Activated CD4-positive, CD25-positive, alpha-beta regulatory T cell treated with anti-CD3 and anti-CD28 coated beads, Interleukin-2, amount 50 U/mL, for 24 hours (primary cell): Measurements from ENCODE around the gene DOC2B.
"Not testable (repeated sequence)": the region's sequence is repeated elsewhere in the genome, so short reads cannot be mapped to it uniquely, and the experiment has no call there.

Source experiments
- ATAC-seq, 2 donors: fragments of 150-1000 bp; cut with Tn5 transposase; one replicate each; pipeline ENCODE4 v1.10.0; 2021; ENCODE audit warnings: mild to moderate bottlenecking in 1 of 2, moderate library complexity in 1 of 2

Gene DOC2B

DNA sequence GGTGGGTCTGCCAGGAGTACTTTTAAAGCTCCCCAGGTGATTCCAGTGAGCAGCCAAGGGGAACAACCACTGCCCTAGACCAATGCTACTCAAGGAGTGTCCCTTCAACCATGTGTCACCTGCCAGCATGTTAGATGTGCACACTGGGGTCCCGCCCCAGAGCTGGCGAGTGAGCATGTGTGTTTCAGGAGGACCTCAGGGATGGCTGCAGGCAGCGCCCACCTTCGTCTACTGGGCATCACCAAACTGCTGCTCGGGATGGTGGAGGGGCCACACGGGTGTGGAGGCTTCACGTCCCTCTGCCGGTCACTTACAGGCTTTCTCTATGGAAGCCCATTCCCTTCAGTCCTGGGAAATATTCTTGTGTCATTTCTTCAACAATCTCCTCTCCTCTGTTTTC is 29.0 kb upstream of the DOC2B start:
- no peak for ATAC-seq

DNA sequence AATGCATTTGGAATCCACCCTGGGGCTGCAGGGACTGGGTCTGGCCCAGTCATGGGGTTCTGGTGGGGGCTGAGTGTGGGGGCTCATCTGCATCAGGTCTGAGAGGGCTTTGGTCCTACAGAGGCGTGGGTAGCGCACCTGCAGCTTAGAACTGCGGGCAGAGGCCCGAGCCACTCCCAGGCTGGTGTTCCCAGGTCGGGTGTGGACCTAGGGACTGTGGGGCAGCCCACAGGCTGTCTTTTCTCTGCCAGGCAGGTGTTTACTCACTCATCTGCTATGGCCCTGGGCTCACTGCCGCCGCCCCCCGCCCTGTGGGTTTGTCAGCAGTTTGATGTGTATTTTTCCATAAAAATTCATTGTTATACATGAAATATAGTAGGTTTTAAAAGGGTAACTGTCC is 27.0 kb upstream of the DOC2B start:
- no peak for ATAC-seq

DNA sequence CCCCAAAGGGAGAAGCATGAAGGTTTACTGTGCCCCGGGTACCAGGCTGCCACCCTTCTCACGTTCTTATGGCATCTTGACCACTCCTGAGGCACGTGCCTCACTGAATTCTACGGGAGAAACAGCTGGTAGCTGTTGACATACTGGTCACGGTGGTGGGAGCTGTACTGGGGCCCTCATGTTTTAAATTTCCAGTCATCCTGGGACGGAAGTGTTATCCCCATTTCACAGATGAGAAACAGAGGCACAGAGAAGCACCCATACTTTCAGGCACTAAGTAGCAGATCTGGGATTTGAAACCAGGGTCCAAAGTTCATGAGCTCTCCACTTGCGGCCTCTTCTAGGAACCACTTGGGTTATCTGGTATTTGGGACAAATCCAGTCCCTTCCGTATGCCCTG is 26.3 kb upstream of the DOC2B start:
- no peak for ATAC-seq

DNA sequence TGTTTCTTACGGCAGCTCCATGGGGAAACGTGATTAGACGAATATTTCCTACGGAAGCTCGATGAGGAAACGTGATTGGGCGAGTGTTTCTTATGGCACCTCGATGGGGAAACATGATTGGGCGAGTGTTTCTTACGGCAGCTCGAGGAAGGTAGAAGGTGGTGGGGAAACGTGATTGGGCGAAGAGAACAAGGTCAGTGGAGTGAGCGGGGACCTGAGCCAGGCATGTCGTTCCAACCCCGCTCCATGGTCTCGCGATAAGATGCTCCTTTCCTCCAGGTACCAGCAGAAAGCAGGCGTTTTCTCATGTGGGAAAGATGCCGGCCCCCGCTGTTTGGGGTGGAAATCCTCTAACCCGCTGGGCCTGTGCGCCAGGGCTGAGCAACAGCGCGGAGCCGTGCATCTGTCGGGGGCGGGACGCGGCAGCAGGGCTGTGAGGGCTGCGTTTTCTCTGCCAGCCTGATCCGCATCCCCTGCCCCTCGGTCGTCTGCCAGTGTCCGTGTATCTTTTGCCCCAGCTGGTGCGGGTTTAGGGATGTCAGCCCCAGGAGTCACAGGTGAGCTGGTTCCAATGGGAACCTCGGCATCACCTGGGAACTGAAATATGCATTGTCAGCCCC is 25.6 kb upstream of the DOC2B start:
- ATAC-seq, result no peak

DNA sequence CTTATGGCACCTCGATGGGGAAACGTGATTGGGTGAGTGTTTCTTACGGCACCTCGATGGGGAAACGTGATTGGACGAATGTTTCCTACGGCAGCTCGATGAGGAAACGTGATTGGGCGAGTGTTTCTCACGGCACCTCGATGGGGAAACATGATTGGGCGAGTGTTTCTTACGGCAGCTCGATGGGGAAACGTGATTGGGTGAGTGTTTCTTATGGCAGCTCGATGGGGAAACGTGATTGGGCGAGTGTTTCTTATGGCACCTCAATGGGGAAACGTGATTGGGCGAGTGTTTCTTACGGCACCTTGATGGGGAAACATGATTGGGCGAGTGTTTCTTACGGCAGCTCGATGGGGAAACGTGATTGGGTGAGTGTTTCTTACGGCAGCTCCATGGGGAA is 25.0 kb upstream of the DOC2B start:
- ATAC-seq, result not testable (repeated sequence)

DNA sequence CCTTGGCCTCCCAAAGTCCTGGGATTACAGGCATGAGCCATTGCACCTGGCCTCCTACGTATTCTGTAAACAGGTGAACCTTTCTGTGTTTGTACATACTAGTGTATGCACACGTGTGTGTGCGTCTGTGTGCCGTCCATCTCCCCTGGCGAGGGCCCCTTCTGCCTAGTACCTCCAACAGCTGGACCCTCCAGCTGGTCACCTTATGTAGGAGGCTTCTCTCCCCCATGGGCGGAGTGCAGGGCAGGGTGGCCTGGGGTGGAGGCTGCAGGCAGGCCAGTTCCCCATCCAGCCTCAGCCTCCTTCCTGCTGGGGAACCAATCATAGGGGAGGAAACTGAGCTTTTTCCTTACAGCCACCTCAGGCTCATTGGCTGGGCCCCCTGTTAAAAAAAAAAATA is 24.4 kb upstream of the DOC2B start:
- ATAC-seq, result no peak

DNA sequence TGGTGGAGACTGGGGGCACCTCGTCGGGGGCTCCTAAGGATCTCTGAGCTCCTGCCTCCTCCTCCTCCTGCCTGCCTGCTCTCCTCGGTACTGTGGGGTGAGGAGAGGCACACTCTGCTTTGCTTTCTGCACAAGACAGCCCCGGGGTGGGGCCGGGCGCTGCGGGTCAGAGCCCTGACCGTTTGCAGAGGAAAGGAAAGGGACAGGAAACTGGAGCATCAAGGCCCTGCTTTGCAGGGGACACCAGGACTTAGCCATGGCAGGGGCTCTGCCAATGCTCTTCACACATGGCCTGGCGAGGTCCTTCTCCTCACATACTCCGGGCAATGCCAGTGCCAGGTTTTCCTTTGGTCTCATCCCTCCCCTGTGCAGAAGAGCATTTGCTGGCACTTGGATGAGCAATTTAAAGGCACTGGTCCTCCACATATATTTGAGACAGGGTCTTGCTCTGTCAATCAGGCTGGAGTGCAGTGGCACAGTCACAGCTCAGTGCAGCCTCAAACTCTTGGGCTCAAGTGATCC is 23.8 kb upstream of the DOC2B start:
- no peak for ATAC-seq

DNA sequence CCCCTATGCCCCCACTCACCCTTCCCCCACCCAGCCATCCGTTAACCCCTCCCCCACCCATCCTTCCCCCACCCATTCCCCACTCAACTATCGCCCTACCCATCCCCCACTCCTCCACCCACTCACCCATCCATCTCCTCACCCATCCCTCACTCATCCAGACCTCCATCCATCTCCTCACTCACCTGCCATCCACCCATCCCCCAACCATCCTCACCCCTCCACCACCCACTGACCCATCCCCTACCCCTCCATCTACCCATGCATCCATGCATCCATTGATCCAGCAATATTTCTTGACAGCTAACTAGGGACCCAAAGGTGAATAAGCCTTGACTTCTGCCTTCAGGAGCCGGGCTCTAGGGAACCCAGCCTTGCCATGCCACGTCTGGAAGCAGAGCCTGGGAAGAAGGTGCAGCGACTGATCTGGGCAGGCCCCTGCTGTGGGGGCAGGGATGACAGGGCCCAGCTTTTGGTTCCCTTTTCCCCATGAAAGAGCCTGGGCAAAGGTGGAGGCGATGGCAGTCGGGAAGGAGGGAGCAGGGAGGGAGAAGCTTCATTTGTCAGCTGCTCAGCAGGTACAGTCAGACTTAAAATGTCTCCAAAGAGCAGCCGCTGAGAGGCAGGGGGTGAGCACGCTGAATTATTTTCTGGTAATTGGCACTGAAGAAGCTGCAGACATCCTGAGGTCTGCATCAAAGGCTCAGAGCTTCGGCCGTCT is 23.1 kb upstream of the DOC2B start:
- ATAC-seq, result no peak

DNA sequence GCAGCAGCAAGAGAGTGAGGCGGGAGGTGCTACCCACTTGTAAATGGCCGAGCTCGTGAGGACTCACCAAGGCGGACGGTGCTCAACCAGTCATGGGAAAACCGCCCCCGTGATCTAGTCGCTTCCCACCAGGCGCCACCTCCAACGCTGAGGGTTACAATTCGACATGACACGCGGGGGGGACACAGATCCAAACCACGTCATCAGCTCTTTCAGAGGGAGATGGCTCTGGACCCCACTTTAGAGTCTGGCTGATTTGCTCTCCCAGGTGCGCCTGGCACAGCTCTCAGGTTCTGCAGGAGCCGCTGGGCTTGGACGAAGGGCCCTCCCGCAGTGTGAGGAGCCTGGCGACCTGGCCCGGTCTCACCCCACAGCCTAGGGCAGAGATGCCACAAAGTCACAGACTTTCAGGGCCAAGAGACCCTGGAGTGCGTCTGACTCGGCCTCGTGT is 21.1 kb upstream of the DOC2B start:
- ATAC-seq, result no peak

DNA sequence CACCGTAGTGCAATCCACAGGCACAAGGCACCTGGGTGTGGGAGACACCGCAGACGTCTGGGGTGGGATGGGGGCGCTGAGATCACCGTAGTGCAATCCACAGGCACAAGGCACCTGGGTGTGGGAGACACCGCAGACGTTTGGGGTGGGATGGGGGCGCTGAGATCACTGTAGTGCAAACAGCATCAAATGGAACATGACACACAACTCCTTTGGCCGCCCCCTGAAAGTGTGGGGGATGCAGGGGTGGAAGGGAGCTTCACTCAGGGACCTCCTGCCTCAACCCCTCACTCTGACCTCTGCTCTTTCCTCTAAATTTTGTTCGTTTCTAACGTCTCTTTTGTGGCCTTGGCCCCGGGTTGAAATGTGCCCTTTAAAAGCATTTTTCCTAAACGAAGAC is 20.3 kb upstream of the DOC2B start:
- not testable (repeated sequence) for ATAC-seq

DNA sequence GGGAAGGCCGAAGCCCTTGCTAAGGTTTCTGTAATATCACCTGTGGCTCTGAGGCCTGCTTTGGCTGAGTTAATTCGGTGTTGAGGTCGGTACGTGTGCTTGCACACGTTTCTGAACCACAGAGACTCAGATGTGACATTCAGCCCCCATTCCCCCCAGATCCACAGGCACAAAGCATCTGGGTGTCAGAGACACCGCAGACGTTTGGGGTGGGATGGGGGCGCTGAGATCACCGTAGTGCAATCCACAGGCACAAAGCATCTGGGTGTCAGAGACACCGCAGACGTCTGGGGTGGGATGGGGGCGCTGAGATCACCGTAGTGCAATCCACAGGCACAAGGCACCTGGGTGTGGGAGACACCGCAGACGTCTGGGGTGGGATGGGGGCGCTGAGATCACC is 19.8 kb upstream of the DOC2B start:
- not testable (repeated sequence) for ATAC-seq

DNA sequence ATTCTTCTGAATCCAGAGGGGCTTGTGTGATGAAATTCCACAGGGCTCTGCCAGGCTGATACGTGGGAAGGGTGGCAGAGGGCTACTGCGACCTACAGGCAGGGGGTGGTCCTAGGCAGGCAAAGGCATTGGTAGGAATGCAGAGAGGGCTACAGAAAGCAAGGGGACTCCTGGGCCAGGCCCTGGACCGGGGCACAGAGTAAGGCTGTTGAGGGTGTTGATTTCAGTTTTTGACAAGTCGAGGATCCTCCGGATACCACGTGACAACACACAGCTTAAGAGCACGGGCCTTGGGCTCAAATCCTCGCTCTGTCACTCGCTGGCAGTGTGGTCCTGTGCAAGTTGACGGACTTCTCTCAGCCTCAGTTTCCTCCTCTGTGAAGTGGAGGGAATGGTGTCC is 19.1 kb upstream of the DOC2B start:
- ATAC-seq, result no peak

DNA sequence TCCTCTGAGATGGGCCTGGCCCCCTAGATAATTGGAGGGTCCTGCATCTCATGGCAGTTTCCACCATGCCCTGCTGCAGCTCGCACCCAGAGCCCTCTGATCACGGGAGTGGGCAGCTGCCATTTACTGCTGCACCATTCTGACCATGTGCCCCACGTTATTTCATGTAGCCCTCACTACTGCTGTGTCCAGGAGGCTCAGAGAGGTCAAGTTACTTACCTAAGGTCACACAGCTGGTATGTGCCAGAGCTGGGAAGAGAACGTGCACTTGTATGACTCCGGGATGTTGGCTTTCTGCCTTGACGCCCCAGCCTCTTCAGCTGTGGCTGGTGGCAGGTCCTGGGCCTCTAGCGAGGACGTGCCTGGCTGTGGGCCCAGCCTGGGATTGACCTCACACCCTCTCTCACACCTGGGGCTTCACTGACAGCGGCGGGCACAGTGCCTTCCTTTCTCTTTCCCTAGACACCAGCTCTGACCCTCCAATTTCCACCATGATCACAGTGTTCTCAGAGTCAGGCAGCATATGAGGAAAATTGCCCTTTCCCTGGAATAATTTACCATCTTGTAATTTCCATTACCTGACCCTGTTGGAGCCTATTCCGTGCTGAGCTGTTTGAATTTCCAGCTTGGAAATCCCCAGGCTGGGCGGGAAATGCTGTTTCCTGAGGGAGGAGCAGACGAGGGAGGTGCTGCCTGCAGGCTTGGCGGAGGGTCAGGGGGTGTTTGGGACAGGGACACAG is 18.5 kb upstream of the DOC2B start:
- no peak for ATAC-seq

DNA sequence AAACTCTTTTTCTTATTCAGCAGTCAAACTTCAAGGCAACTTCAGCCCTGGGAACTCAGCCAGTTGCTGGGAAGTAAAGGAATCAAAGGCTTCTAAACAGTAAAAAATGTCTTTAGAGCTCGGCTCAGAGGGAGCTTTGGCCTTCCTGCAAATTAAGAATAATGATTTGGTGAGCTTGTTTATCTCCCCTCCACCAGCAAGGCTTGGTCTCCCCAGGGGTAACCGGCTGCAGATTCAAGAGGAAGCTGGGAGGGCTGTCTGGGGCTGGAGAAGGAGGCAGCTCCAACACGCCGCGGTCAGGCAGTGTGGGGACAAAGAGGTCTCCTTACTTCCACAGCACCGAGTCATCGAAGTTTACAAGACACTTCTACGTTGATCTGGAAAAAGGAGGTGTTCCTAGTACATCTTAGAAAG is 17.7 kb upstream of the DOC2B start:
- no peak for ATAC-seq

DNA sequence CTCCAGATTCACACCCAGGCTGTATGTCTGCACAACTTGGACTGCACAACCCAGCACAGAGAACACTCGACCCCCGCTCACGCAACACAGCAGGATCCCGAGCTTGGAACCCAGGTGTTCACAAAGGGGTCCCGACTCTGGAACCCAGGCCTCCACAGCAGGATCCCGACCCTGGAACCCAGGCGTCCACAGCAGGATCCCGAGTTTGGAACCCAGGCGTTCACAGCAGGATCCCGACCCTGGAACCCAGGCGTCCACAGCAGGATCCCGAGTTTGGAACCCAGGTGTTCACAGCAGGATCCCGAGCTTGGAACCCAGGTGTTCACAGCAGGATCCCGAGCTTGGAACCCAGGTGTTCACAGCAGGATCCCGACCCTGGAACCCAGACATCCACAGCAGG is 16.8 kb upstream of the DOC2B start:
- ATAC-seq, result not testable (repeated sequence)

DNA sequence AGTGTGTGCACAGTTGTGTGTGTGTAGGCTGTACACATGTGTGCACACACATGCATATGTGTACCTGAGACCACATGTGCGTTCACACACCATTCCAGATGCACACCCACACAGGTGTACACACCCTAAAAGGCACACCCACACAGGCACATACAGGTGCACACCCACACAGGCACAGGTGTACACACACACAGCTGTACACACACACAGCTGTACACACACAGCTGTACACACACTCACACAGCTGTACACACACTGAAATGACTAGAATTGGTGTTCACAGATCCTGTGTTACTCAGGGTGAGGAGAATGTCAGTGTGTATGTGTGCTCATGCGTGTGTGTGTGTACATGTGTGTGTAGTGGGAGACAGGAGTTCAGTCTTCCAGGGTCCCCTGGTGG is 15.9 kb upstream of the DOC2B start:
- ATAC-seq, result no peak

DNA sequence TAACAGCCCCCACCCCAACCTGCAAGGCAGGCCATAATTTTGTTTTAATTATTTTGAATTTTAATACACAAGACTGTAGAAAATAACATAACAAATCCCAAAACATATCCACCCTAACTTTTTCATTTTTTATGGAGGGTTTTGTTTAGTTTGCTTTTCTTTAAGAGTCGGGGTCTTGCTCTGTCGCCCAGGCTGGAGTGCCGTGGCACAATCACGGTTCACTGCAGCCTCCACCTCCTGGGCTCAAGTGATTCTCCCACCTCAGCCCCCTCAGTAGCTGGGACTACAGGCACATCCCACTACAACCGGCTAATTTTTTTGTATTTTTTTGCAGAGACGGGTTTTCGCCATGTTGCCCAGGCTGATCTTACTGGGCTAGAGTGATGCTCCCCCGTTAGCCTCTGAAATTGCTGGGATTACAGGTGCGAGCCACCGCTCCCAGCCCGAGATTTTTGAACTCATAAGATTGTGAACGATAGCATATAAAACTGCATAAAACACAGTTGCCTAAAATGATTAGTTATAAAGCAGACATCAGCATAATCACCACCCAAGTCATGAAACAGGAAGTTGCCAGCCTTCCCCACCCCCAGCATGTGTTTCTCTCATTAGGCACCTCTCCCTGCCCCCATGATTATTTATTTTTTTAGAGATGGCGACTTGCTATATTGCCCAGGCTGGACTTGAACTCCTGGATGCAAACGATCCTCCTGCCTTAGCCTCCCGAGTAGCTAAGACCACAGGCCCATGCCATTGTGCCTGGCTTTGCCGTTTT is 13.6 kb upstream of the DOC2B start:
- ATAC-seq, result no peak

DNA sequence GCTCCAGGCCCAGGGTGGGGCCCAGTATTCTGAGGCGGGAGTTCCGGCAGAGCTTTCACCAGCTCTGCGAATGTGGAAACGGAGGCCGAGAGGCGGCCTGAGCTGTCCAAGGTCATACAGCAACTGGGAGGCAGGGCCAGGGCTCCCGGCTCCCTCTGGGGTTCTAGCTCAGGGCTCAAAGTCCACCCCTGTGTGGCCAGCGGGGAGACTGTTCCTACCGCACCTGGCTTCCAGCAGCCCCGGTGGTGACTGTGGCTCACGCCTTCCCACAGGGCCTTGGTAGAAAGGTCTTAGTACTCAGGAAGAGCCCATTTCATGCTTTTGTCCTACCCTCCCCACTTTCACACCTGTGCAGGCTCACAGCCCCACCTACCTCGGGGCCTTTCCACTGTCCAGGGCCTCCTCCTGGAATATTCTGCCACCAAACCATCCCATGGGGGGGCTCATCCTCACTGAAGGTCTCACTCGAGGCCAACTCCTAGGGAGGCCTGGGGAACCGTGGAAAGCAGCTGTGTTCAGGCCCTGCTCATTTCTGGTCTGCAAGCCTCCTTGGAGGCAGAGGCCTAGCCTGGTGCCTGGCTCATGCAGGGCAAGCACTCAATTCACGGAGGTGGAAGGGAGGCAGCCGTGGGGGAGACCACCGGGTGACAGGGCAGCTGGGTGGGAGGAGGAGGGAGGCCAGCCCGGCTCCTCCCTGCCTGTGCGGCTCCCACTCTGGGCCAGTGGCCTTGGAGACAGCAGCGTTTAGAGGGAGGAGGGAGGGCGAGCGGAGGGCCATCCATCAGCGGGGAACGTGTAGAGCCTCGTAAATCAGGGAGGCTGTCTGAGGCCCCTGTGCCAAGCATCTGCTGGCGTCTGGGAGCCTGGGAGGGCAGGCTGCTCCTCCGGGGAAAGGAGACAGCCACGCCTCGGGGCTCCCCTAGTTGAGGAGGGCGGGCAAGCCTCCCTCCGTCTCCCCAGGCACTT is 12.7 kb upstream of the DOC2B start:
- no peak for ATAC-seq

DNA sequence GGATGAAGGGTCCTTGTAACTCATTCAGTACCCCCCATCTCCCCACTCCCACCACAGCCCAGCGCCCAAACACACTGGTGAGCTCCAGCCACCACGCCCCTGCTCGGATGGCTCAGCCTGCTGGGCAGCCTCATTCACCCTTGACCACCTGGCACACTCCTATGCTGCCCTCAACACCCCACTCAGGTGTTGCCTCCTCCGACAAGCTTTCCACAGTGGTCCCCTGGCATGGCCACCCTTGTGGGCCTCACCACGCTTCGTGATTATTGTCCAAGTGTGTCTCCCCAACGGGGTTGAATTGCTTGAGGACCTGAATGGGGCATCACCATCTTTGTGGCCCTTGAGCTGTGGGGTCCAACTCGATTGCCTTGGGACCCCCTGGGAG is 12.0 kb upstream of the DOC2B start:
- no peak for ATAC-seq

DNA sequence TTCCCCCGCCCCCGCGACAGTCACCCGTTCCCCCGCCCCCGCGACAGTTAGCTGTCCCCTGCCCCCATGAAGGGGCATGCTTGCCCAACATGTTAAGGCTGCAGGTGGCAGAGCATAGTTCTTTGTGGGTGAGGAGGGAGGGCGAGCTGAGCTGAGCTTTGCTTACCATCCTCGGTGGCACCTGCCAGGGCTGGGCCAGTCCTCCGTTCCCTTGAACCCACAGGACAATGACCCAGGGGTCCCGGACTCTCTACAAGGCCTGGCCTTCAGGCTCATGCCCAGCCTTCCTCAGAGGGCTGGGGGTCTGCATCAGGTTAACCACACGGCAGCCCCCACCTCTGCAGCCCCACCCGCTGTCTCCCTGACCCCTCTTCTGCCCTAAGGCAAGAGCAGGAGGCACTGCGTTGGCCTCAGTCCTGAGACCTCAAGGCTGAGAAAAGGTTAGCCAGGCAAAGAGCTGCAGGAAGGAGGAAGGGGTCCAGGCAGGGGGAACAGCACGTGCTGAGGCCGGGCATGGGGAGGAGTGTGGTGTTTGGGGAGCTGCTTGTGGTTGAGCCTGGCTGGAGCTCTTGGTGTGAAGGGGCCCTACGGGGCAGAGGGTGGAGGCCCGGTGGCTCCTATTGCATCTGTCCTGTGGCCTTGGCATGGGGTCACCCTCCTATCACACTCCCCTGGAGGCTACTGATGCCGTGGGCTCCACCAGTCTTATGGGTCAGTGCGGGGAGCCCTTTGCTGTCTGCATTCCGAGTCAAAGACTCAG is 11.4 kb upstream of the DOC2B start:
- ATAC-seq, result no peak

DNA sequence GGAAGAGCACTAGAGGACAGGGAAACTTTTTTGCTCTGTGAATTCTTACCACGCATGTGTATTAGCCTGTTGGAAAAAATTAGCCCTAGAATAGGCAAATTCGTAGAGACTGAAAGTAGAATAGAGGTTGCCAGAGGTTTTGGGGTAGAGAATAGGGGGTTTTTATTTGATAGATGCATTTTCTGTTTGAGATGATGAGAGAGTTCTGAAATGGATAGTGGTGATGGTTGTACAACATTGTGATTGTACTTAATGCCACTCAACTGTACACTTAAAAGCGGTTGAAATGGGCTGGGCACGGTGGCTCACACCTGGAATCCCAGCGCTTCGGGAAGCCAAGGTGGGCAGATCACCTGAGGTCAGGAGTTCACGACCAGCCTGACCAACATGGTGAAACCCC is 8.0 kb upstream of the DOC2B start:
- ATAC-seq, result peak in 1 of 2 donors; percentile 38
